Jurkat, Clone E6-1 (cell line): ENCODE results near the gene CHCHD3.
"Not testable (repeated sequence)": the region's sequence is repeated elsewhere in the genome, so short reads cannot be mapped to it uniquely, and the experiment has no call there.

Experiments
- DNase-seq: peaks from one replicate; pipeline ENCODE4 v3.0.0-alpha.2; 2011; ENCODE audit warnings: low read depth, low spot score
- H3K4me3 ChIP-seq: 2 replicates; pipeline ENCODE4 v1.5.1; 2011; ENCODE audit warnings: mild to moderate bottlenecking, low read length, control low read depth, moderate library complexity

Gene CHCHD3

DNA sequence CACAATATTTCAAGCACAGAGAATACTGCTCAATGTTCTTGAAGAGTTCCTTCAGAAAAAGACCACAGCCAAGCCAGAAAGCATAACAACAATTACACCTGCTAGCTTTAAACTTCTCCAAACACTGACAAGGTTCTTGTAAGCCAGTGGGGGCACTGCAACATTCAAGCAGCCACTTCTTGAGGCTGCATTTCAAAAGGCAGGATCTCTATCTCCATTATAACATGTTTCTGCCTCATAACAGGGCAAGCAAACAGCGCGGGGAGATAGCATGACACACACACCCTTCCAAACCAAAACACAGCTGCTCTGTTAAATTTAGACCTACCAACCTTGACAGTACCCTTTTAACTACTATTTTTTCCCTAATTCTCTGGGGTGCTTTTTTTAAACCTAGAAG lies 30.8 kb downstream of the CHCHD3 start:
- H3K4me3 ChIP-seq = no peak overlapping the region
- DNase-seq = peak; percentile 60

DNA sequence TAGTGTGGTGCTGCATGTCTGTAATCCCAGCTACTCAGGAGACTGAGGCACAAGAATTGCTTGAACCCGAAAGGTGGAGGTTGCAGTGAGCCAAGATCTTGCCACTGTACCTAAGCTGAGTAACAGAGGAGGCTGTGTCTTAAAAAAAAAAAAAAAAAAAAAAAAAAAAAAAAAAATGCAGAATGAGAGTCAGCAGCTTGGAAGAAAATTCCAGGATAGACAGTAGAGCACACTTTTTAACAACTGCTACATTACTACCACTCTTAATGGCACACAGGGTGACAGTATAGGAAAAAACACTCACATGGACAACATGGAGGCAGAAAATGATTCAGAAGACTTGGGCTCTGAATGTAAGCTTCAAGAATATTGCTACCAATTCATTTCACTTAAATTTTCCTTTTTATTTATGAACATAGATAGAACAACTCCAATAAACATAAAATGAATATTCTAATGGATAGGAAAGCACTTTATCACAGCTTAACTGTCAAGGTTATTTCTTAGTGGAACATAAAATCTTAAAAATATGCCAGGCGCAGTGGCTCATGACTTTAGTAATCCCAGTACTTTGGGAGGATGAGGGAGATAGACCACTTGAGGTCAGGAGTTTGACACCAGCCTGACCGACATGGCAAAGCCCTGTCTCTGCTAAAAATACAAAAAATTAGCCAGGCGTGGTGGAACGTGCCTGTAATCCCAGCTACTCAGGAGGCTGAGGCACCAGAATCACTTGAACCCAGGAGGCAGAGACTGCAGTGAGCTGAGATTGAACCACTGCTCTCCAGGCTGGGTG lies 31.5 kb downstream of the CHCHD3 start:
- no peak for DNase-seq
- H3K4me3 ChIP-seq = no peak overlapping the region

DNA sequence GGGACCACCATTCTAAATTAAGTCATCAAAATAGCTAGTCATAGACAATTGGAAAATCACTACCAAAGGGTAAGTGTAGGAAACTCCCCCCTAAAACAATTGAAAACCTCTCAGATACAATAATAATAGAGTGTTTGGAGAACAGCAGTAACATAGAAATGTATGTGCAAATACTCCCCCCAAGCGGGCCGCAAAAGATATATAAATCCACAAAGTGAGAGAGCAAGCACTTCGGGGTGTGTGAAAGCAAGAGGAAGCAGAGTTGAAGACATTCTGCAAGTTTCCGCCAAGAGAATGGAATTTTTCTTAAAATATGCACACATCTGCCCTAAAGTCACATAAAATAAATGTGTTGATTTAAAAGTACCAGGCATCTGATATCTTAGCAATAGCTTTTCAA lies 33.3 kb downstream of the CHCHD3 start:
- no peak for DNase-seq
- no peak overlapping the region for H3K4me3 ChIP-seq

DNA sequence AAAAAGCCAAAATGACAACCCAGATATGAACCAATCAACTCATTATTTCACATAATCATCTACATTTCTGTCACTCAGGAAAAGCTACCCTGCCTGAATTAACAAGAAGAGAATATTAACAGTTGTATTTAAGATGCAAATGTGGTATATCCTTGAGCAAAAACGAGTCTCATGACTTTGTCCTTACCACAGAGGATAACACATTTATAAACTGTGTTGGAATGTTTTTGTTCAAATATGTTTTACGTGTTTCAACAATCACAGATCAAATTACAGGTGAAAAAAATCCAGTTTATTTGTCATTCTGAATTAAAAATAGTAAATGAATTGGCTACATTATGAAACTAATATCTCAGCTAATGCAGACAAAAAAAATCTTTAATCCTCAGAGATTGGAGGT lies 34.6 kb downstream of the CHCHD3 start:
- DNase-seq = no peak
- H3K4me3 ChIP-seq = no peak overlapping the region

DNA sequence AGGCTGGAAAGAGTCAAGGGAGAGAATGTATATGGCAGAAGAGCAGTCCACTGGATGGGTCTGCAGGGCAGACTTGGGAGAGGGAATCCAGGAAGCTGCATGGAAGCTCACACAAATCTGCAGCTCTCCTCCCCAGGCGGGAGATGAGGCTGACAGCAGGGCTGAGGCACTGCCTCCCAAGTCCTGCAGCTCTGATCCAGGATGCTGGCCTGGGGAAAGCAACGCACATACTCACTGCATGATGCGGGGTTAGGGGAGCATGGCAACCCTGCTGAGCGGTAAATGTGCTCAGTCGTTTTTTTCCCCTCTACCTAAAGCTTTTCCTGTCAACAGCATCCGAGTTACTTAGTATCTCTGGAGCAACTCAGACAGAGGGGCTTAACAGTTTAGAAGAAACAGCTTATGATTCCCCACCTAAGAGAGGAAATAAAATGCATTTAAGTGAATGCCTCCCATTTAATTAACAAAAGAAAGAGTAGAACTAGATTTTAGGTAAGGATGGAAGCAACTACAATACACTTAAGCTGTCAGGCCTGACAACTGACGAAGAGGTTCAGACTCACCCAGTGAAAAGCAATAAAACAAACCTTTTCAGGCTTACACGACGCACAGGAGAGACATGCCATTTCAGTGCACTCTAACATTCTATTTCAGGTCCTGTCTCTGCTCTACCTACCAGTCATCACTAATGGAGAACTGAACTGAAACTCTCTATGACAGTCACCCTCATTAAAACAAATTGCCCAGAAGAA lies 37.0 kb downstream of the CHCHD3 start:
- DNase-seq = no peak
- H3K4me3 ChIP-seq = no peak overlapping the region

DNA sequence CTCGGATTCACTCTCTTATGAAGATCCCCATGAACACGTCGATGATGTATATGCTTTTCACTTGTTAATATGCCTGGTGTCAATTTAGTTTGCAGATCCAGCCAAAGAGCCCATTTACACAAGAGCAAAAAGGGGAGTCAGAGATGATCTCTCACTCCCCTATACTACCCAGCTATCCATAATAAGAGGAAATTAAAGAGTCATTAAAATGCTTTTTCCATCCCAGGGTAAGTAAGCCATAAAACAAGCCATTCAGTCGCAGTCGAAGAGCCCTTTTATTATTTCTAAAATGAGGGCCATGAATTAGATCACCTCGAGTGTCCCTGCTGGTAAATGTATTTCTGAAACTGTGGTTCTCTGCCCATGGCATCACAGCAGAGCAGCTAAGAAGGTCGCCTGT lies 41.2 kb downstream of the CHCHD3 start:
- no peak for DNase-seq
- H3K4me3 ChIP-seq = no peak overlapping the region

DNA sequence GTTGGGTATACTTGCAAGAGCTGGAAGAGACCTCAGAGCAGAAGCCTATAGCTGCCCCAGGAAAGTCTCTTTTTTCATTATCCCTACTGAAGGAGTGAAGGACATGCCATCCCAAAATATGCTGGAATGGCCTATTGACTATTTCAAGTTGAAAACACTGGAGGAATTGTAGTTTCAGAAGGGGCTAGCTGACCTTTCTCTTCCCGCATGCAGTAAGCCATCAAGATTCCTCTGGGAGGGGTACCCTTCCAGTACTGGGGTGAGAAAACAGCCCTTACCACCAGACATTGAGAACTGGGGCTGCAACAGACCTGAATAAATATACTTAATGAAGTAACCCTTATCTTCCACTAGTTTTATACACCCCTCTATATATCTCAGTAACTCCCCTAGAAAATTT lies 41.7 kb downstream of the CHCHD3 start:
- DNase-seq = no peak
- no peak overlapping the region for H3K4me3 ChIP-seq

DNA sequence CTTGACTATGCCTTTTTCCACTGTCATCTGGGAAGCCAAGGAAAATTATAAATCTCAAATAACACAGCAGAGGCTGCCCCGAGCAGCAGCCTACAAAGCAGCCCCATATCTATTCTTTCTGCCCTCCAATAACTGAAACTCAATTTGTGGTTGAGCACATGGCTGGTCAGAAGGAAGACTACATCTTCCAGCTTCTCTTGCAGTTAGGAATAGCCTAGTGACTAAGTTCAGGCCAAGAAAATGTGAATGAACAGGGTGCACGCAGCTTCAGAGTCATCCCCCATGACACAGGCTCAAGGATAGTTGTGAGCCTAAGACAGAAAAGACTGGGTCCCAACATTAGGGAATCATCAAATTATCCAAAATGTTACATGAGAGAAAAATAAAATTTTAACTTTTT lies 42.3 kb downstream of the CHCHD3 start:
- no peak overlapping the region for H3K4me3 ChIP-seq
- no peak for DNase-seq

DNA sequence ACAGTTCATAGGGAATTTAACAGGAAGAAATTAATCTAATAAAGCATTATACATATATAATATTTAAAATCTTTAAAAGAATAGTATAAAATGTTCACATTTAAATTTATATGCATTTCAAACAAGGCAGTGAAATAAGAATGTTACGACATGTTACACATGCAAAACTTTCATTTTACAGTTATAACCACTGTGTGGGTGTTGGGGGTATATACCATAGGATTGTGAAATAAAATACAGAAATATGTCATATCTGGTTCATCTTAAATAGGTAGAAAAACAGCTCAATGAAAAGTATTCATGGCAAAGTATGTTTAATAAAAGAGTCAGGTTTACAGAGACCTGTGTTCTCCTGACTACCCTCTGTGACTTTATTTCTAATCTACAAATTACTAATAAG lies 45.6 kb downstream of the CHCHD3 start:
- no peak for DNase-seq

DNA sequence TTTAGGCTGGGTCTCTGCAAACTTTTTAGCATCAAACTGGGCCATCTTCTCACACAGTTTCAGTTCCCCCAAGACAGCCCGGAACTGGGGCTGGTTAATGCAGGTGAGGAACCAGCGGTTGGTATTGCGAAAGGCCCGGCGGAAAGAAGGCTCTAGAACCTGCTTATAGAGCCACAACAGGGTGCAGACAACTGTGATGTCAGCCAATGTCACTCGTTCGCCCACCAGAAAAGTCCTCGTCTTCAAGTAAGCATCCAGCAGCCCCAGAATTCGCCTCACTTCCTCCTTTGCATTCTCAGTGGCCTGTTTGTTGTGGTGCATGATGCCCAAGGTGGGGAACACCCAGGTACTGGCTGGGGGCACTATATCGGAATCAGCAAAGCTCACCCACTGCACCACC lies 46.6 kb downstream of the CHCHD3 start:
- H3K4me3 ChIP-seq = not testable (repeated sequence)

More for the DNA sequence above, 45.6 kb downstream of the CHCHD3 start:
- no peak overlapping the region for H3K4me3 ChIP-seq

DNA sequence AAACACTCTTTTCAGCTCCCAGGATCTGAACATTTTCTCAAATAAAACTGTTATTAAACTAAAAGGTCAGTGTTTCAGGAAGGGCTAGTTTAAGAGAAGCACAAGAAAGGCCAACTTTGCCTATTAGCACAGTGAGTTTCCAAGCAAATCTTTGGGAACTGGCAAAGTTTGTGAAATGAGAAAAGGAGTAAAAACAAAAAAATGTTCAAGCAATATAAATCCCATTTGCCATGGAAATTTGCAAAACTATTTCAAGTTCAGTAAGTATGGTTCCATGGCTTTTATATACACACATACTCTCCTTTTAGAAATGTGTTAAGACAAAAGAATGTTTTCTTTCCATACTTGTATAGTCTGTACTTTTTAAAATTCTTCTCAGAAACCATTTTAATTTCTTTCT lies 51.5 kb downstream of the CHCHD3 start:
- no peak overlapping the region for H3K4me3 ChIP-seq
- no peak for DNase-seq

More for the DNA sequence above, 46.6 kb downstream of the CHCHD3 start:
- peak; percentile 18 for DNase-seq

DNA sequence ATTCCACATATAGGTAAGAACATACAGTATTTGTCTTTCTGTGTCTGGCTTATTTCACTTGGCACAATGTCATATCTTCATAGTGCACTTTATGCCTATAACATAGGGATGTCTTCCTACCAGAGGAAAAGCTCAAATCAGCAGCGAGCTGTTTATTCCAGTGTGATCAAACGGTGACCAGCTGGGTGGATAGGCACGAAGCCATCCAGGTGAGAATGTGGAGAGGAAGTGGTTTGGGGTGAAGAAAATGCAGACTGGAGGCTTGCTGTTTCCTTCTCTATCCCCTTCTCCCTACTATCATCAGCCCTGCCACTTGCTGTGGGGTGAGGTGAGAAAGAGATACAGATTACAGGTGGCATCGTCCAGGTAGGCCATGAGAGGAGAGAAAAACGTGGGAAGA lies 52.4 kb downstream of the CHCHD3 start:
- no peak overlapping the region for H3K4me3 ChIP-seq
- DNase-seq = peak; percentile 60

DNA sequence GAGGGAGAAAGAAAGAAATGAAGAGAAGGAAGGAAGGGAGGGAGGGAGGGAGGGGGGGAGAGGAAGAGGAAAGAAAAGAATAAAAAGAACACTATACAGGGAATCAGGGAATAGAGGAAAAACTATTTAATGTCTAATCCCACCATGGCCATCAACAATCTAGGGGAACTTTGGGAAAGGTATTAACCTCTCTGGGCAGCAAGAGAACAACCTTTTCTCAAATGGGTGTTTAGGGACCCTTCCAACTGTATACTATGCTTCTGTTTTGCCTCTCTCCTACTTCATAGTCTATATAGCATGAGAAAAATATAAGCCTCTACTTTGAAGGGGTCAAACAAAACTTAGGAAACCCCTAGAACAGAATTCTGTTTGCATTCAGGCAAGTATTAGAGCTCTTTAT lies 54.5 kb downstream of the CHCHD3 start:
- H3K4me3 ChIP-seq = no peak overlapping the region
- DNase-seq = no peak

DNA sequence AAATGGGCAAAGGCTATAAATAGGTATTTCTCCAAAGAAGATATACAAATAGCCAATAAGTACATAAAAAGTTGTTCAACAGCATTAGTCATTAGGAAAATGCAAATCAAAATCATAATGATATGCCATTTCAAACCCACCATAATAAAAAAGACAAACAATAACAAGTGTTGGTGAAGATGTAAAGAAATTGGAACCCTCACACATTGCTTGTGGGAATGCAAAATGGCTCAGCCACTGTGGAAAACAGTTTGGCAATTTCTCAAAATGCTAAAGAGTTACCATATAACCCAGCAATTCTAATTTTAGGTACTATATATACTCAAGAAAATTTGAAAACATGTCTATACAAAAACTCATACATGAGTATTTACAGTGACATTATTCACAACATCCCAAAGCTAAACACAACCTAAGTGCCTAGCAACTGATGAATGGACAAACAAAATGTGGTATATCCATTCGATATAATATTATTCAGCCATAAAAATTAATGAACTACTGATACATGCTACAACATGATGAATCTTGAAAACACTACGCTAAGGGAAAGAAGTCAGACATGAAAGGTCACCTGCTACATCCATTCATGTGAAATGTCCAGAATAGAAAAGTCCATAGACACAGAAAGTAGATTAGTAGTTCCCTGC lies 55.6 kb downstream of the CHCHD3 start:
- DNase-seq = no peak

DNA sequence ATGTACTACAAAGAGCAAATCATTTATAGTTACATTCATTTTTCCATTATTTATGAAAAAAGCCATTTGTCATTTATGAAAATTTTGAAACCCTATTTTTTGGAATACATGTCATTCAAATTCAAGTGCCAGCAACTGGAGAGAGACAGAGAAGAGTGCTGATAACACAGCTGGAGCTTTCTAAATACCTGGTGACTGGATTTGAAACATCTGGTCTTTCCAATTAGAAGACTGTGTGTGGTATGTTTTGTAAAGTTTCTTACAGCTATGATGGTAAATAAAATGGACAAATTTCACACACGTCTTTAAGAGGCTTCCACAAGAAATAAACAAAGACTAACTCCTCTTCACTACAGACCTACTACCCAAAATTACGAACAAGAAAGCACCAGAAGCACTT lies 56.8 kb downstream of the CHCHD3 start:
- no peak for DNase-seq

More for the DNA sequence above, 55.6 kb downstream of the CHCHD3 start:
- H3K4me3 ChIP-seq = no peak overlapping the region

DNA sequence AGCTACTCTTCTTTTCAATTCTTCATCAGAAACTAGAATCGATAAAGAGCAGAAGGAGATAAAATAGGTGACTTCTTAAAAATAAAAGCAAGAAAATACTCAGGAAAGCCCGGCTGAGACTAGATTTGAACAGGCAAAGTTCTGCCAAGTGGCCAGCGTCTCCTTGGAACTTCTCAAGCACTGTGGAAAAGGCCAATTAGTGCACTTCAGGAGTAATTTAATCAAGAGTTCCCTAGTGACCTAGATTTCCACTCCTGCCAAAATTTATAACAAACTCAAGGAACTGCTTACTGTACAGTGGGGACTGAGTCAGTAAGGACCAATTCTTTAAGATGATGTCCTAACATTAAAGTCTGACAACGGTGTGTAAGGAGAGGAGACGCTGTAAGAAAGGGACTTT lies 57.3 kb downstream of the CHCHD3 start:
- DNase-seq = no peak
- H3K4me3 ChIP-seq = no peak overlapping the region

More for the DNA sequence above, 56.8 kb downstream of the CHCHD3 start:
- no peak overlapping the region for H3K4me3 ChIP-seq

DNA sequence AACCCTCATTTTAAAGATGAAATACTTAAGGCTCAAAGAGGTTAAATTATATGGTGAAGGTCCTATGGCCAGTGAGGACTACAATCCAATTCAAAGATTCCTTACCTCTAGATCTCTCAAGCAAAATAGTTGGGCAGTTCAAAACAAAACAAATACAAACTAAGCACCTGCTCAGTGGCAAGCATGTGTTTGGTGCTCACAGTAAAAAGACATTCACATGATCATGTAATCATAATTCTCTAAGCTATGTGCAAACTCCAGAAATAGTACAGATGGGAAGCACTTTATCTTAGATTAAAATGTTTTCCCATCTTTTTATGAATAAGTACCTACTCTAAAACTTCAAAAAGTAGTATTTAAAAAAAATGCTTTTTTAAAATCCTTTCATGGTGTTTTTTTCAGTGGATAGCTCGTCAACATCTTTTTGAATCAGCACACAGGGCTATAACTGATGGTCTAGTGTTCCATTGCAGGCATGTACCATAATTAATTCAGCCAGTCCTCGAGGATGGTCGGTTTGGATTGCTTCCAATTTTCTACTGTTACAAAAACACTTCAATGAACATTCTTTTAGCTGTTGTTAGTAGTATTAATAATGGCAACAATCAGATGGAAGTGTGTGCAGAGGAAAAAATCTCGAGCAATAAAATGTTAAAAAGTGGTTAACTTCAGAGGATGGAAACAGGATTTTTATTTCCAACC lies 58.4 kb downstream of the CHCHD3 start:
- no peak for DNase-seq
- H3K4me3 ChIP-seq = no peak overlapping the region

DNA sequence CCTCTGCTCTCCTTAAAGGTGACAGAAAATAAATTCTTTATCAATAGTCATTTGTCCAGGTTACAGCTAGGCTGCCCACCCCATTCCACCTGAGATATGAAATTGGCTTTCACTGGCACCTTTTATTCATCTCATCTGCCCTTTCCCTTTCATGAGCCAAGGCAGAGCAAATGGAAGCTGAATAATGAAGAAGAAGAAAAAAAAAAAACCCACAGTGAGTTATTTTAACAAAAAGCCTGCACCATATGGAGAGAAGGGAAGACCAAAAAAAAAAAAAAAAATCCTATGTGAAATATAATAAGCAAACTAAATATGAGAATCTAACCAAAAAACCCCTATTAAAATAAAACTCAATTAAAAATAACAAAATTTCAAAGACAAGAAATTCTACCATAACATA lies 59.2 kb downstream of the CHCHD3 start:
- no peak for DNase-seq
- no peak overlapping the region for H3K4me3 ChIP-seq

DNA sequence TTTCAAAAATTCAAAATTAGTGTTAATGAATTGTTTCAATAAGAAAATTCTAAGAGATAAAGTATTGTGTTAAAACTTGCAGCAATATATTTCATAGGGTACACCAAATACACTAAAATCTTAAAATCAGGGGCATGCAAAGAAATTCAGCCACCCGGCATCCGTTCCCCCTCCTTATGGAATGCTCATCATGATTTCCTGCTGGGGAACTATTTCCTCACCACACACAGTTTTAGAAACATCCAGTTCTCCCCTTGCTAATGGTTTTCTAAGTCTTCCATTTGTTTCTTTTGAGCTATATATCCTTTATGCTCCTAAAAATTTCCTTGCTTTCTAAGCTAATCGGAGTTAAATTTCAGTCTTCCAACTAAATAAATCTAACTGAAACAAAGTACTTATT lies 60.7 kb downstream of the CHCHD3 start:
- H3K4me3 ChIP-seq = no peak overlapping the region
- DNase-seq = no peak

DNA sequence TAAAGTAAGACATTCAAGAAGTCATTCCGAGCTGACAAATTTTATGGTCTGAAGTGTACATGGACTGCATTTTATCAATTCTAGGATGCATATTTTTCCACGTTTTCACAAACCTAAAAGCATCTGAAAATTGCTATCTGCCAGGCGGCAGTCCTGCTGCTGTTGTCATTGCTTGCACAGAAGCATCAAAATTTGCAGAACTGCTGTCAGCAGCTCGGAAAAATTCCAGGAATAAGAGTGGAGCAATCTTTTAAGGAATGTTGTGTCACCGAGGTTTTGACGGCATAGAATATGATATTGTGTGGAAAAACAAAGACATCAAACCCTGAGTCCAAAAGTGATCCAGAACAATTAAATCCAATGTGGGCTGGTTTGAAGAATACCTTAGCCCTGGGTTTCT lies 61.4 kb downstream of the CHCHD3 start:
- no peak overlapping the region for H3K4me3 ChIP-seq
- DNase-seq = no peak
